ENCODE measurements around the gene IPCEF1.

DNA sequence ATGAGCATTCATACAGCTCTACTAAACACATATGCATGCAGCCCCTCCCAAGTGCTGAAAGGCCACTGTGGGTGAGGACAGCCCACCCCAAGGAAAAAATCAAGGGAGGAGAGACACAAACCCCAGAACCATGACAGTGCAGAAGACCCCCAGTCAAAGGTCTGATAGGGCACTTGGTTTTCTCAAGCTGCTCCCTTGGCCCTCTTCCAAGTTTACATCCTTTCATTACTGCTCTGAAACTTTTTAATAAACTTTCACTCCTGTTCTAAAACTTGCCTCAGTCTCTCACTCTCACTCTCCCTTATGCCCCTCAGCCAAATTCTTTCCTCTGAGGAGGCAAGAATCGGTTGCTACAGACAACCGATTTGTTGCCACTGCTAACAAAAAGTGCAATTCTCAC lies 24.9 kb downstream of the IPCEF1 start:
- TF ChIP-seq, protein P1, sequence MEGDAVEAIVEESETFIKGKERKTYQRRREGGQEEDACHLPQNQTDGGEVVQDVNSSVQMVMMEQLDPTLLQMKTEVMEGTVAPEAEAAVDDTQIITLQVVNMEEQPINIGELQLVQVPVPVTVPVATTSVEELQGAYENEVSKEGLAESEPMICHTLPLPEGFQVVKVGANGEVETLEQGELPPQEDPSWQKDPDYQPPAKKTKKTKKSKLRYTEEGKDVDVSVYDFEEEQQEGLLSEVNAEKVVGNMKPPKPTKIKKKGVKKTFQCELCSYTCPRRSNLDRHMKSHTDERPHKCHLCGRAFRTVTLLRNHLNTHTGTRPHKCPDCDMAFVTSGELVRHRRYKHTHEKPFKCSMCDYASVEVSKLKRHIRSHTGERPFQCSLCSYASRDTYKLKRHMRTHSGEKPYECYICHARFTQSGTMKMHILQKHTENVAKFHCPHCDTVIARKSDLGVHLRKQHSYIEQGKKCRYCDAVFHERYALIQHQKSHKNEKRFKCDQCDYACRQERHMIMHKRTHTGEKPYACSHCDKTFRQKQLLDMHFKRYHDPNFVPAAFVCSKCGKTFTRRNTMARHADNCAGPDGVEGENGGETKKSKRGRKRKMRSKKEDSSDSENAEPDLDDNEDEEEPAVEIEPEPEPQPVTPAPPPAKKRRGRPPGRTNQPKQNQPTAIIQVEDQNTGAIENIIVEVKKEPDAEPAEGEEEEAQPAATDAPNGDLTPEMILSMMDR (IDR thresholded peaks at IDR 0.05; ENCODE audit: low read depth, low read length) = no peak
- no peak for TF ChIP-seq POLR2A (IDR thresholded peaks at IDR 0.05; ENCODE audit: extremely low read depth, insufficient read length)
- no peak for TF ChIP-seq MYC (IDR thresholded peaks at IDR 0.05; ENCODE audit: low read depth, low read length)
- TF ChIP-seq, protein P2, sequence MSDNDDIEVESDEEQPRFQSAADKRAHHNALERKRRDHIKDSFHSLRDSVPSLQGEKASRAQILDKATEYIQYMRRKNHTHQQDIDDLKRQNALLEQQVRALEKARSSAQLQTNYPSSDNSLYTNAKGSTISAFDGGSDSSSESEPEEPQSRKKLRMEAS (IDR thresholded peaks at IDR 0.05; ENCODE audit: low read depth, low read length) = no peak

All from NB4 (cell line).